Endothelial cell of umbilical vein (primary cell): ENCODE measurements around the gene PRKCG. TPM values are rescaled to one million over a fixed set of nuclear protein-coding genes. Genes with fewer than 3 reads are reported as not detected.

Source experiments
- BruUV-seq: library from RNA; stranded (reverse); fragments of 400-500 nt; replicated peaks from 2 replicates; lab custom pipeline; 2021; lab: Mats Ljungman, UMichigan
- CTCF ChIA-PET: fragments of 300-600, 350-600 bp; sonication (Branson Sonifier 250); formaldehyde crosslinking; loops from one replicate; lab custom pipeline; 2021; ENCODE audit warnings: antibody characterized with exemption, inconsistent platforms; lab: Charles Lee
- POLR2A ChIA-PET: fragments of 300-600, 350-600 bp; sonication (Branson Sonifier 250); formaldehyde crosslinking; loops from one replicate; lab custom pipeline; 2021; ENCODE audit warnings: antibody characterized with exemption, inconsistent platforms; lab: Charles Lee
- DNase-seq: peaks from one replicate; pipeline ENCODE4 v3.0.0-alpha.2; 2011; ENCODE audit warnings: low read depth, low spot score
- FAIRE-seq: peaks from 2 replicates; lab custom pipeline; 2011; peaks lifted over from hg19 to GRCh38; lab: Jason Lieb, UNC
- H2AFZ ChIP-seq: 2 replicates; pipeline ENCODE4 v1.6.0; 2012; ENCODE audit warnings: low read depth, low read length, control low read depth, inconsistent platforms
- H3K27ac ChIP-seq: 2 replicates; pipeline ENCODE4 v1.5.1; 2011; ENCODE audit warnings: low read depth, mild to moderate bottlenecking, control low read depth, low read length, moderate library complexity; ENCODE audit not compliant: insufficient read depth
- H3K27me3 ChIP-seq, 2 experiments: 2 replicates each; pipeline versions ENCODE4 v1.6.0 to v1.6.1; 2011; ENCODE audit warnings: low read length in 2 of 2, mixed read lengths in 1 of 2; ENCODE audit not compliant: control insufficient read depth in 2 of 2, insufficient read depth in 2 of 2
- H3K36me3 ChIP-seq, 2 experiments: 2 replicates in 1 of 2; 3 replicates in 1 of 2; pipeline ENCODE4 v1.5.1; 2011; ENCODE audit warnings: low read length in 2 of 2, mild to moderate bottlenecking in 1 of 2, moderate library complexity in 1 of 2; ENCODE audit not compliant: control insufficient read depth in 2 of 2, insufficient read depth in 2 of 2; ENCODE audit errors: extremely low read depth in 1 of 2
- H3K4me1 ChIP-seq: 3 replicates; pipeline ENCODE4 v1.5.1; 2011; ENCODE audit warnings: mild to moderate bottlenecking, low read length; ENCODE audit not compliant: control insufficient read depth, insufficient read depth; ENCODE audit errors: extremely low read depth
- H3K4me2 ChIP-seq: 2 replicates; pipeline ENCODE4 v1.6.1; 2011; ENCODE audit warnings: low read length, control low read depth, mixed read lengths; ENCODE audit not compliant: insufficient read depth
- H3K4me3 ChIP-seq, 3 experiments: fragments of 200-600 bp in 1 of 3; sonication (generic), shearing (Covaris generic) in 1 of 3; replicated peaks in 1 of 3; 2 replicates each; pipeline ENCODE4 v1.5.1; 2011 to 2016; ENCODE audit warnings: control low read depth in 3 of 3, low read length in 3 of 3, mild to moderate bottlenecking in 2 of 3, inconsistent platforms in 1 of 3, low read depth in 1 of 3, moderate library complexity in 1 of 3; ENCODE audit not compliant: insufficient read depth in 1 of 3
- H3K79me2 ChIP-seq: 2 replicates; pipeline ENCODE4 v1.6.0; 2012; ENCODE audit warnings: low read length, inconsistent platforms; ENCODE audit not compliant: control insufficient read depth, insufficient read depth
- H3K9ac ChIP-seq: replicated peaks from 2 replicates; pipeline ENCODE3; 2011; ENCODE audit warnings: low read length, control low read depth; ENCODE audit not compliant: insufficient read depth; ENCODE audit errors: extremely low read depth
- H3K9me1 ChIP-seq: replicated peaks from 3 replicates; pipeline ENCODE4 v1.6.0; 2011; ENCODE audit warnings: mild to moderate bottlenecking, low read length; ENCODE audit not compliant: control insufficient read depth, insufficient read depth; ENCODE audit errors: extremely low read depth
- H3K9me3 ChIP-seq: replicated peaks from 2 replicates; pipeline ENCODE4 v1.5.1; 2012; ENCODE audit warnings: low read length, inconsistent platforms; ENCODE audit not compliant: control insufficient read depth, insufficient read depth
- H4K20me1 ChIP-seq: replicated peaks from 2 replicates; pipeline ENCODE3; 2011; ENCODE audit warnings: mild to moderate bottlenecking, low read length; ENCODE audit not compliant: control insufficient read depth, insufficient read depth; ENCODE audit errors: extremely low read depth
- CTCF ChIP-seq, 2 donors: IDR thresholded peaks; 1 replicate in 1 of 2; 2 replicates in 1 of 2; pipeline ENCODE4 v1.5.1; 2011; ENCODE audit warnings: low read length in 2 of 2, mild to moderate bottlenecking in 2 of 2, moderate library complexity in 2 of 2, control low read depth in 1 of 2, inconsistent platforms in 1 of 2, low read depth in 1 of 2; ENCODE audit not compliant: insufficient read depth in 1 of 2; ENCODE audit errors: extremely low read depth in 1 of 2
- EZH2 ChIP-seq: IDR thresholded peaks from 2 replicates; pipeline ENCODE4 v1.6.1; 2012; ENCODE audit warnings: borderline replicate concordance, low read depth, mild to moderate bottlenecking, moderate library complexity, low read length, inconsistent platforms; ENCODE audit not compliant: severe bottlenecking
- FOS ChIP-seq: IDR thresholded peaks from 2 replicates; pipeline ENCODE4 v1.6.1; 2011; ENCODE audit warnings: mild to moderate bottlenecking, low read length, moderate library complexity, borderline replicate concordance; ENCODE audit not compliant: insufficient read depth
- GATA2 ChIP-seq: IDR thresholded peaks from 2 replicates; pipeline ENCODE4 v1.7.0; 2011; ENCODE audit warnings: low read depth, mild to moderate bottlenecking, moderate library complexity, mixed read lengths, low read length; ENCODE audit not compliant: insufficient read length, insufficient read depth
- JUN ChIP-seq: IDR thresholded peaks from 2 replicates; pipeline ENCODE4 v1.6.1; 2011; ENCODE audit warnings: borderline replicate concordance, low read depth; ENCODE audit not compliant: insufficient read length, insufficient read depth
- MAX ChIP-seq: IDR thresholded peaks from 2 replicates; pipeline ENCODE4 v1.6.1; 2011; ENCODE audit not compliant: insufficient read depth, insufficient read length
- MYC ChIP-seq: IDR thresholded peaks from one replicate; pipeline ENCODE4 v1.6.1; 2011; ENCODE audit warnings: mild to moderate bottlenecking, low read depth, low read length
- POLR2A ChIP-seq: IDR thresholded peaks from 2 replicates; pipeline ENCODE4 v1.6.1; 2012; ENCODE audit warnings: low read depth, mild to moderate bottlenecking, control low read depth, low read length
- POLR2AphosphoS5 ChIP-seq: IDR thresholded peaks from 2 replicates; pipeline ENCODE4 v1.6.1; 2012; ENCODE audit warnings: low read depth, mild to moderate bottlenecking, control low read depth, low read length, moderate library complexity; ENCODE audit not compliant: insufficient read depth
- dilution Hi-C: fragments of 300-500 bp; cut with MboI; formaldehyde crosslinking; loops from one replicate; pipeline ENCODE4 v1.15.0; 2019; ENCODE audit warnings: low sequenced_read_pairs; ENCODE audit not compliant: extremely low pct_ligation_motif_present
- intact Hi-C: fragments of 100-400 bp; cut with micrococcal nuclease; formaldehyde crosslinking; loops from one replicate; pipeline ENCODE4 v1.10.0; 2022
- polyA plus RNA-seq, 4 experiments: library from polyadenylated mRNA; depleted of rRNA in 3 of 4; stranded (reverse) in 3 of 4; unstranded in 1 of 4; fragments of >200 nt; gene quantifications; 2 replicates each; pipeline versions ENCODE4 v1.2.1 to v1.2.3, GENCODE V29; 2011 to 2012; ENCODE audit warnings: missing spikeins in 1 of 4
- total RNA-seq: library from RNA; stranded (reverse); gene quantifications from 2 replicates; pipeline ENCODE4 v1.2.3, GENCODE V29; 2021

The PRKCG gene
- total and polyA plus RNA-seq, 2 donors (not counting 3 experiments of a cell fraction or from before 2014, with no cell fraction given) = 0.07 TPM; not detected in 1

- Histone ChIP-seq H3K9me3 (no peaks in the 10 kb centered on the region), H3K36me3 (no peaks in the 10 kb centered on the region), H3K9ac (no peak overlapping the region), H4K20me1 (no peaks in the 10 kb centered on the region), H3K9me1 (no peaks in the 10 kb centered on the region), H3K79me2 (no peaks in the 10 kb centered on the region), H3K27me3 (peaks cover 6 to 21% of the 10 kb centered on the region in 2 experiments), H3K4me3 (no peak overlapping the region), H3K4me1 (no peaks in the 10 kb centered on the region), H2AFZ (no peak overlapping the region), H3K27ac (no peak overlapping the region), H3K4me2 (no peak overlapping the region)
- CTCF ChIA-PET = interaction anchor here (1.0 to 2.1 kb wide), 2 partner anchors 8 to 130 kb away, joined by 6 read pairs; no protein-coding TSS in a partner anchor
- POLR2A ChIA-PET = no interaction called here
- no TSS peak for BruUV-seq
- FAIRE-seq = no peak
- no peak for TF ChIP-seq CTCF (IDR thresholded peaks at IDR 0.05; ENCODE audit: extremely low read depth in 1 of 2, insufficient read depth in 1 of 2, low read depth in 1 of 2, low read length in 2 of 2)
- TF ChIP-seq MAX = no peak
- no peak for TF ChIP-seq POLR2AphosphoS5
- TF ChIP-seq JUN = no peak
- TF ChIP-seq MYC = no peak
- TF ChIP-seq FOS = no peak
- no peak for TF ChIP-seq POLR2A
- no peak for TF ChIP-seq GATA2
- no peak for TF ChIP-seq EZH2
- dilution Hi-C loops (no loop called here), intact Hi-C loops (no loop called here)
- DNase-seq = no peak
Observed at GRCh38 chr19:53900191-53900860, 18.3 kb downstream of the PRKCG start.
